HepG2 (cell line): ENCODE measurements around the gene MTR.

Source experiments
- ATF2 ChIP-seq: sonication (generic); formaldehyde crosslinking; IDR thresholded peaks from 2 replicates; pipeline ENCODE4 v1.4.0; 2020; ENCODE audit warnings: missing genetic modification reagents
- CSRNP2 ChIP-seq: sonication (generic); formaldehyde crosslinking; conservative IDR thresholded peaks from 2 replicates; pipeline ENCODE4 v1.8.0; 2022; ENCODE audit warnings: low read depth, missing genetic modification reagents
- CTCF ChIP-seq: sonication (generic); formaldehyde crosslinking; IDR thresholded peaks from 2 replicates; pipeline ENCODE4 v1.5.0; 2020; ENCODE audit warnings: mild to moderate bottlenecking, missing genetic modification reagents, moderate library complexity
- NBN ChIP-seq: fragments of 450-650 bp; conservative IDR thresholded peaks from 2 replicates; pipeline ENCODE4 v1.6.1; 2017
- NFRKB ChIP-seq: fragments of 450-650 bp; IDR thresholded peaks from 2 replicates; pipeline ENCODE4 v1.6.1; 2017
- PRDM10 ChIP-seq: sonication (generic); formaldehyde crosslinking; IDR thresholded peaks from 2 replicates; pipeline ENCODE4 v1.4.0; 2020; ENCODE audit warnings: low read depth, missing genetic modification reagents
- SIN3A ChIP-seq: IDR thresholded peaks from 2 replicates; pipeline ENCODE4 v1.6.1; 2011; ENCODE audit warnings: low read depth, mild to moderate bottlenecking, control low read depth, low read length, borderline replicate concordance
- TFDP2 ChIP-seq: sonication (generic); formaldehyde crosslinking; IDR thresholded peaks from 2 replicates; pipeline ENCODE4 v1.4.0; 2020; ENCODE audit warnings: missing genetic modification reagents
- ZNF576 ChIP-seq: sonication (generic); formaldehyde crosslinking; IDR thresholded peaks from 2 replicates; pipeline ENCODE4 v1.4.0; 2020; ENCODE audit warnings: mild to moderate bottlenecking, missing genetic modification reagents

GRCh38 chr1:236812334-236813030 is 17.4 kb downstream of the MTR start:
- TF ChIP-seq NFRKB (no peak), ATF2 (CRISPR knock-in tag) (no peak), CTCF (CRISPR knock-in tag) (no peak), ZNF576 (CRISPR knock-in tag) (no peak), NBN (no peak), TFDP2 (CRISPR knock-in tag) (no peak), CSRNP2 (CRISPR knock-in tag) (no peak), PRDM10 (CRISPR knock-in tag) (no peak), SIN3A (no peak)
